Measurements from ENCODE around the gene SNX32.
A peak's percentile ranks its signal among the peaks of the same experiment; 100 is the strongest.

SNX32 gene

DNA sequence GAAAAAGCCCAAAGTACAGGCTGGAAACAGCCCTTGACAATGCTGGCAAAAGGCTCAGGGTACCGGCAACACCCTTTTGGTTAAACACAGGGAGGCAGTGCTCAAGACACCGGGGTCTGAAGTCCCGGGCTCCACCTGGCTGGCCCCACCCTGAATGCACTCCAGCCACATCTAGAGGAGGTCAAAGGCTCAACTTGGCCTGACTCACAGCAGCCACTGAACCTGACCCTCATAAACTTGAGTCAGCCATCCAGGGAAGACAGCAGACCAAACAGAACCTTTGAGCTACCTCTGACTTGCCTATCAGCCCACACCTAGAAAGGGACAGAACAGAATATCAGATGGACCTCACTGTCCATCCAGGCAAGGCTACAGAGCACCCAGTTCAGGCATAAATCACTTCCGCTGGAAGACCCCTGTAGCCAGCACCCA lies 20.4 kb downstream of the SNX32 start:
- H3K27ac ChIP-seq, result no peak overlapping the region
- TF ChIP-seq, protein P1, sequence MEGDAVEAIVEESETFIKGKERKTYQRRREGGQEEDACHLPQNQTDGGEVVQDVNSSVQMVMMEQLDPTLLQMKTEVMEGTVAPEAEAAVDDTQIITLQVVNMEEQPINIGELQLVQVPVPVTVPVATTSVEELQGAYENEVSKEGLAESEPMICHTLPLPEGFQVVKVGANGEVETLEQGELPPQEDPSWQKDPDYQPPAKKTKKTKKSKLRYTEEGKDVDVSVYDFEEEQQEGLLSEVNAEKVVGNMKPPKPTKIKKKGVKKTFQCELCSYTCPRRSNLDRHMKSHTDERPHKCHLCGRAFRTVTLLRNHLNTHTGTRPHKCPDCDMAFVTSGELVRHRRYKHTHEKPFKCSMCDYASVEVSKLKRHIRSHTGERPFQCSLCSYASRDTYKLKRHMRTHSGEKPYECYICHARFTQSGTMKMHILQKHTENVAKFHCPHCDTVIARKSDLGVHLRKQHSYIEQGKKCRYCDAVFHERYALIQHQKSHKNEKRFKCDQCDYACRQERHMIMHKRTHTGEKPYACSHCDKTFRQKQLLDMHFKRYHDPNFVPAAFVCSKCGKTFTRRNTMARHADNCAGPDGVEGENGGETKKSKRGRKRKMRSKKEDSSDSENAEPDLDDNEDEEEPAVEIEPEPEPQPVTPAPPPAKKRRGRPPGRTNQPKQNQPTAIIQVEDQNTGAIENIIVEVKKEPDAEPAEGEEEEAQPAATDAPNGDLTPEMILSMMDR (IDR thresholded peaks at IDR 0.05), result no peak
- H3K4me3 ChIP-seq, result no peak overlapping the region
- DNase-seq (ENCODE audit: low spot score), result no peak

DNA sequence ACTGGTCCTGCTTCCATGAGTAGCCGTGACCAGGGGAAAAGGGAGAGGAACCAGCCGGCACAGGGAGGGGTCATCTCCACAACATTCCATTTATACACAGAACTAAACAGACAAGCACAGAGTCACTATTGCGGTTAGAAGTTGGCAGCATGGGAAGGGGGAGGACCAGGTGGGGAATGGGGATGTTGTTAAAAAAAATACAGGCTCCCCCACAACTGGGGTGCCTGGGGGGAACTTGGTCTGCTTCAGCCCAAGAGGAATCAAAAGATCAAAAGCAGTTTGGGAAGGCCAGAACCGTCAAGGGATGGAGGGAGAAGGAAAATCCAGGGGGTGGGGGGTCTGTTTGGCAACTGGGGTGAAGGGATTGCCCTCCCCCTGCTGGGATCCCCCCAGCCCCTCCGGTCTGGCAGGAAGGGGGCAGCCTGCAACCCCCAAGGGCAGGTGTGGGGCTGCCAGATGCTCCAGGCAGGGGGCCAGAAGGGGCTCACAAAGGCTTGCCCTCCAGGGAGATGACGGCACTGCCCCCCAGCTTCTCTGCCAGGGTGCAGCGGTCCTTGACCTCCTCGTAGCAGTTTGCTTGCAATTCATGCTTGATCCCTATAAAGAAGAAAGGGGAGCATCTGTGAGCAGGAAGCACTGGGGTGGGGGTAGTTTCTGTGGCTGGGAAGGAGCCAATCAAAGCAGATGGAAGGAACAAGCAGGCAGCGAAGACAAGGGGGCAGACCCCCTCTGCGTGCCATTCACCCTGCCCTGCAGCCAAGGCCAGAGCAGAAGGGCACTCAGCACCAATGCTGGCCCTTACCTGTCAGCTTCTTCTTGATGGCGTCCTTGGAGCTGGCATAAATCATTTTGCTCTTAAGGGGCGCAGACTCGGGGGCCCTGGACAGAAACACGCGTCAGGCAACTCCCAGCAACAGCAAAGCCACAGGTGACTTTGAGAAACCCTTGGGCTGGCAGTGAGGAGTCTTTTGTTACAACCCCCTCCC lies 21.4 kb downstream of the SNX32 start:
- TF ChIP-seq, protein P1 (IDR thresholded peaks at IDR 0.05), result no peak
- no peak for DNase-seq (ENCODE audit: low spot score)
- H3K27ac ChIP-seq, result no peak overlapping the region
- peak overlapping the region; percentile 2 for H3K4me3 ChIP-seq

DNA sequence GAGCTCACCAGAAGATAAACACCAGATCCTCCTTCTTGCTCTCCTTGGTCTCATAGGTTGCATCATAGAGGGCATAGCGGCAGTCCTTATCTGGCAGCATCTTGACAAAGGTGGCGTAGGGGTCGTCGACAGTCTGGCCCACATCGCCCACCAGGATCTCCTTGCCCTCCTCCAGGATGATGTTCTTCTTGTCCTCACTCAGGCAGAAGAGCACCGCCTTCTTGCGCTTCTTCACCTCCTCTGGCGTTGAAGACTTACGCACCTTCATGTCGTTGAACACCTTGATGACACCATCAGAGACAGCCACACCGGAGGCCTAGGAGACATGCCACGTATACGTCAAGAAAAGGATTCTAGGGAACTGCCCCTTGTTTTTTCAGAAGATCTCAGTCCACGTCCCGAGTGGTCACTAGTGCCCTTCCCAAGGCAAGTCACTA lies 22.2 kb downstream of the SNX32 start:
- no peak for DNase-seq (ENCODE audit: low spot score)
- Histone ChIP-seq H3K27ac (no peak overlapping the region), H3K4me3 (peak overlapping the region; percentile 98)
- TF ChIP-seq, protein P1 (IDR thresholded peaks at IDR 0.05), result no peak

DNA sequence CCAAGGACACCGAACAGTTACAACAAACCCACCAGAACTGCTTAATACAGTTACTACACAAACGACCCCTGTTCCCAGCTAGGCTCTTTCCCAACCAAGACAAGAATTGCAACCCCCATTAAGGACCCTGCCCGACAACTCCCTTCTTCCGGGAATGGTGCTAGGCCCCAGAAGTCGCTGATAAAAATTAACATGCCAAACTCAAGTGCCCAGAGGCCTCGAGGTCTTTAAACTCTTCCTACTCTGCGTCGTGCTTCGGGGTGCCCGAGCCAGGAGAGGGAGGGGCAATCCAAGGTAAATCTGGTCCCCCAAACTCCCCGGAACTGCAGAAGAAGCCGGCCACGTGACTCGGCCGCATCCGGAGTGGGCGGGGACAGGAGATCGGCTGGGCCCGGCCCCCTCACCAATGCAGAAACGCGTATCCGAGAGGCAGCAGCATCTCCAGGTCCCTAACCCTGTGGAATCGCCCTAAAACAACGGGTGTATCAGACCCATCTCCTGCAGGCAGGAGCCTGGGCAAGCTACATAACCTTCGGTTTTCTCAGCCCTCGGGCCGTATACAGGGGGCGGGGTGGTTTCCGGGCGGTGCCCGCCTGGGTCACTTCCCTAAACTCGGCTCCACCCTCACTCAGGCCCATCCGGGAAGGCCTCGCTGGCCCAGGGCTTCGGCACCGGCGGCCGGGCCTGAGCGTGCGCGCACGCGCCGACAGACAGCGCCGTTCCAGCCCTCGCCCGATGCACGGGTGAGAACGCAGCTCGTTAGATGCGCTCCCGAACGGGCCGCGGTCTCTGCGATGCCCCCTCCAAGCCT lies 23.1 kb downstream of the SNX32 start:
- H3K4me3 ChIP-seq, result peak overlapping the region; percentile 98
- peak; percentile 91 for DNase-seq (ENCODE audit: low spot score)
- TF ChIP-seq, protein P1 (IDR thresholded peaks at IDR 0.05), result no peak
- peak overlapping the region; percentile 92 to 100 for H3K27ac ChIP-seq

DNA sequence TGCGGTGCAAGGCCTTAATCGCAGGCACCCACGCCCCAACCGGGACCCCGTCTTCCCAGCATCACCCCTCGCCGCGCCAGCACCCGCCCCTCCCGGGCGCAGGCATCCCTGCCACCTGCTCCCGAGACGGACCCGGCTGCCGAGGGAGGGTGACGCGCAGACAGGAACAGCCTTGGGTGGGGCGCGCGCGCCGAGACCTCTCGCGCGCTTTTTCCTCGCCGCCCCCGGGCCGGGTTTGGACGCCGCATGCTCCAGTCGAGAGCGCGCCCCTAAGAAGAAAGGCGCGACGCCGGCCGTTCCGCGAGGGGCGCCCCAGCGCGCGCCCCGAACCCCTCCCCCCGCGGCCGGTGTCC lies 23.7 kb downstream of the SNX32 start:
- Histone ChIP-seq H3K27ac (peak overlapping the region; percentile 92 to 100), H3K4me3 (peak overlapping the region; percentile 98)
- TF ChIP-seq, protein P1 (IDR thresholded peaks at IDR 0.05), result no peak
- DNase-seq (ENCODE audit: low spot score), result peak; percentile 80

DNA sequence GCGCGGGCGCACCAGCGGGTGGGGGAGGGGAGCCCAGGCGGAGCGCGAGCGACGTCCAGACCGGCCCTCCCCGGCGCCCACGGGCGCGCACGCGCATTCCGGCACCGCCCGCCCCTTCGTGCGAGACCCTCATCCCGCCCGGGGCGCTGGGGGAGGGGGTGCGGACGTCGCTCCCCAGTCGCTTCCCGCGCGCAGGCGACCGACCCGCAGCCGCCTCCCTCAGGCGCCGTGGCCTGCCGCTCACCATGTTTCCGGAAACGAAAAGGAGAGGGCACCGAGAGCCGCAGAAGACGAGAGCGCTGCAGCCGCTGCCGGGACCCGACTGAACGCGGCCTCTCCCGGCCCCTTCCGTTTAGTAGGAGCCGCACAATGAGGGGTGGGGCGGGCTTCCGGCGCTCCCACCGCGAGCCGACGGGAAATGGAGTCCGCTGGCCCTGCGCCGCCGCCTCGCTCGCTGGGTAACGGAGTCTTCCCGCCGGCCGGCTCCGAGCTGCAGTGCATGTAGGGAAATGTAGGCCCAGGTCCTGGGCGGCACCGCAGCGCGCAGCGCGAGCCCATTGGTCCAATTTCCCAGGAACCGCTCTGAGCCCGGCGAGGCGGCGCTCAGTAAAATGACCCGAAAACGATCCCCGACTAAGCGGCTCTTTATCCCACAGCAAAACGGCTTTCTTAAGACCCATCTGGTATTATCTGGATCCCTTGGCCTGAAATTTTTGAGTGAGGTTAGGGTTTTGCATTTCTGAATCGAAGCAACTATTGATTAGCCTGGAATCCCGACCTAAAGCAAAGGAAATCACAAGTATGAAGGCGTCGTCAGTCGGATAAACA lies 24.3 kb downstream of the SNX32 start, which contains the start of gene CFL1:
Gene CFL1, minus strand, starts transcription at position 328 of the 828 bp plus-strand sequence. Its CDS starts 81 bp downstream, at position 247.
- peak within 1 kb of the TSS; percentile 98 for H3K4me3 ChIP-seq
- H3K27ac ChIP-seq, result peak within 1 kb of the TSS; percentile 92 to 100
- peak; percentile 100 for DNase-seq (ENCODE audit: low spot score)
- TF ChIP-seq, protein P1 (IDR thresholded peaks at IDR 0.05), result no peak
